NB4 (cell line): ENCODE results near the gene ZNF630.
A peak's percentile ranks its signal among the peaks of the same experiment; 100 is the strongest.
"Not testable (repeated sequence)": the region's sequence is repeated elsewhere in the genome, so short reads cannot be mapped to it uniquely, and the experiment has no call there.

Experiments
- DNase-seq: peaks from one replicate; pipeline ENCODE4 v3.0.0; 2010; ENCODE audit warnings: low read depth
- H3K4me3 ChIP-seq: one replicate; pipeline ENCODE4 v1.5.1; 2011; ENCODE audit warnings: mild to moderate bottlenecking, low read depth, low read length, moderate library complexity
- CTCF ChIP-seq: IDR thresholded peaks from one replicate; pipeline ENCODE4 v1.5.1; 2012; ENCODE audit warnings: low read depth, low read length
- MAX ChIP-seq: IDR thresholded peaks from 2 replicates; pipeline ENCODE4 v1.6.1; 2011; ENCODE audit warnings: low read depth, low read length
- MYC ChIP-seq: IDR thresholded peaks from 2 replicates; pipeline ENCODE4 v1.6.1; 2011; ENCODE audit warnings: low read depth, low read length
- POLR2A ChIP-seq: IDR thresholded peaks from 2 replicates; pipeline ENCODE4 v1.6.1; 2011; ENCODE audit warnings: mild to moderate bottlenecking; ENCODE audit not compliant: insufficient read length; ENCODE audit errors: extremely low read depth

Gene ZNF630

DNA sequence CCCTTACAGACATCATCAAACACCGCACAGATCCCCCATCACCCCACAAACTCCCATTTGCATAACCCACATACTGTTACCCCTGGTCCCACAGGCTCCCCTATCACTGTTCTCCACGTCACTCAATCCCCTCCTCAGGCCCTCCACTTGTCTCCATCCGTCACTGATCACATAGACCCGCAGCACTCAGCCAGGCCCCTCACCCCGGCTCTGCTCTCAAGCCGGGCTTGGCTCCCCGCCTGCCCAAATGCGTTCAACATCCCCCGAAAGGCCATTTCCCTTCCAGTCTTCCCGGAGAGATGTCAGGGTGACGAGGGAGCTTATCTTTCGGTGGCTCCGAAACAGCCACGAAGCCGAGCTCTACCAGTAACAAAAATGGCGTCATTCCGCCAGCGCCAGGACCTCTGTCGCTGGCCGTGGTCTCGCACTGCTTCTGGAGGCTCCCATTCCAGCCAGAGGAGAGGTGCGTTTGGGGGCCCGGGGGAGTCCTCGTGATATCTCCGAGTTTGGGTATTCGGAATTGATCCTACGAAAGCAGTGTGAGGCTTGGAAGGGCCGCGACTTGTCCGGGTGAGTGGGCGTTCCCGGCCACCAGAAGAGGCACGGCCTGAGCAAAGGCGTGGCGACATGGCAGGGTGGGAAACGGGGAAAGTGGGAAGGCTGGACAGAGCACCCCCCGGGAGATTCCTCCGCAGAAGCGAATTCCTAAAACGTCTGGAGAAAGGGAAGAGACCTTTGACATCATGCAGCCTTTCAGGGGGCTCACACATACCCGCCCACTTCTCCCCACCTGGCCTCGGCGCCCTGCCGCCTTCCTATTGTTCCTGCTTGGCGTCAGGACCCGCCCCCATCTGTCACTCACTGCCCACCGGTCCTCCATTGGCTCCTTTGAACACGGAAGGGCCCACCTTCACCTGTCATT is at the start of gene ZNF630:
Gene ZNF630, minus strand, starts transcription at position 577 of the 922 bp plus-strand sequence. CDS start 4,754 bp downstream, outside the sequence.
- no peak for DNase-seq
- no peak for TF ChIP-seq CTCF
- TF ChIP-seq MAX = no peak
- TF ChIP-seq MYC = no peak
- no peak for TF ChIP-seq POLR2A
- no peak within 1 kb of the TSS for H3K4me3 ChIP-seq

DNA sequence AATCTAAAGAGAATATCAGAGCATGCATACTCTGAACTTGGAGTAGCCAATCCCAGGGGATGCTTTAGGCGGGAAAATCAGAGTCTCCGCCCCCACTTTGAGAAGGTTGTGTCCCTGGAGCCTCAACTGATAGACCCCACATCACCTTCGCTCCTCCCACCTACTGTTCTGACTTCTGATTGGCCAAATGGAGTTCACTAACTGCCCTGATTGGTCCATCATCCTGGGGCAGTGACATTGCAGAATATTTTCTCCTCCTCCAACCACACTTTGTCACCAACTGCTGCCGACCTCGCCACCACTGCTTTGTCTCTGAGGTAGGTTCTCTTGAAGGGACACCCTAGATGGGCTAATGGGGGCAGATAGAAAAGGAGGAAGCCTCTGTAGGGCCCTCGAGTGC is 36.3 kb upstream of the ZNF630 start:
- TF ChIP-seq MAX = no peak
- no peak for TF ChIP-seq POLR2A
- TF ChIP-seq MYC = no peak
- DNase-seq = no peak
- no peak overlapping the region for H3K4me3 ChIP-seq

DNA sequence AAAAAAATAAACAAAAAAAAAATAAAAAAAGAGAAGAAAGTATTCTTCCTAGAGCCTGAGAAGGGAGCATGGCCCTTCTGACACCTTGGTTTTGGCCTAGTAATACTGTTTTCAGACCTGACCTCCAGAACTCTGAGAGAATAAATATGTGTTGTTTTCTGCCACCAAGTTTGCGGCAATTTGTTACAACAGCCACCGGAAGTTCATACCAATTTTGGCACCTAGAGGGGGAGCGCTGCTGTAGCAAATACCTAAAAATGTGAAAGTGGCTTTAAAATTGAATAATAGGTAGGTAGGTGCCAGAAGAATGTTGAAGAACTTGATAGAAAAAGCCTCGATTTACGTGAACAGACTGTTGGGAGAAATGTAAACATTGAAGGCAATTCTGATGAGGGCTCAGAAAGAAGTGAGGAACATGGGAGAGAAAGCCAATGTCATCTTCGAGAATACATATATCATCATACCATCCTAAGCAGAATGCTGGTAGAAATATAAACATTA is 31.5 kb upstream of the ZNF630 start:
- no peak overlapping the region for H3K4me3 ChIP-seq
- TF ChIP-seq POLR2A (no peak), MYC (no peak), MAX (no peak), CTCF (no peak)
- DNase-seq = no peak

- DNase-seq = no peak
- H3K4me3 ChIP-seq = no peak overlapping the region
- TF ChIP-seq POLR2A (no peak), MAX (no peak), MYC (no peak), CTCF (no peak)
These were observed 30.0 kb upstream of the ZNF630 start for GRCh38 chrX:48101443-48101842.

DNA sequence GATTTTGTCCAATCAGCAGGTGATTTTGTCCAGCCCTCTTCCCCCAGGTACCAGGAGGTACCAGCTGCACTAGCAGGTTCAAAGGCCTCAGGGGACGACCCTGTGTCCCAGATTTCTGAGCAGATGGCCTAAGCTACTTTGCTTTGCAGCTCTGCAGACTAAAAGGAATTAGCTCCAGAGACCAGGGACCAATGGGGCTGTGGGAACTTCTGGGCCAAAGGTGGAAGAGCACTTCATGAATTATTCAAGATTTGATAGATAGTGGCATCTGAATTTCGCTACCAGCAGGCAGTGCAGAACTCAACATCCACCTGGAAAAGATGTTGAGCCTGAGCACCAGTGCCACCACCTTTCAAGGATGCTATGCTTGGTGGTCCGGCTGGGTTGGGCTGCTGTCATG is 21.1 kb upstream of the ZNF630 start:
- not testable (repeated sequence) for H3K4me3 ChIP-seq, DNase-seq

GRCh38 chrX:48090123-48090522 is 18.7 kb upstream of the ZNF630 start:
- peak; percentile 6 for DNase-seq
- no peak overlapping the region for H3K4me3 ChIP-seq
- no peak for TF ChIP-seq CTCF
- no peak for TF ChIP-seq MYC
- no peak for TF ChIP-seq MAX
